ENCODE data around the gene YBX1. TPM values are rescaled to one million over a fixed set of nuclear protein-coding genes. Genes with fewer than 3 reads are reported as not detected.
A peak's percentile ranks its signal among the peaks of the same experiment; 100 is the strongest.
"Not testable (repeated sequence)": the region's sequence is repeated elsewhere in the genome, so short reads cannot be mapped to it uniquely, and the experiment has no call there.

Gene YBX1
- total RNA-seq, 1 donor from 2014 or later: 867 TPM

- intact Hi-C loops (cut with micrococcal nuclease): no loop called here
- H3K27me3 Mint-ChIP-seq: no peaks in the 10 kb centered on the region
- peak overlapping the region; percentile 8 for H3K4me3 Mint-ChIP-seq
- H3K36me3 Mint-ChIP-seq (ENCODE audit: low read depth): peaks cover 47% of the 10 kb centered on the region
- DNase-seq: no peak
- H3K27ac Mint-ChIP-seq: no peak overlapping the region
- H3K4me1 Mint-ChIP-seq: peaks cover 30% of the 10 kb centered on the region
- no peaks in the 10 kb centered on the region for H3K9me3 Mint-ChIP-seq
Observed at GRCh38 chr1:42679364-42679983, 2.7 kb upstream of the YBX1 start.

GRCh38 chr1:42680055-42680454 is 2.2 kb upstream of the YBX1 start:
- intact Hi-C loops (cut with micrococcal nuclease): loop anchor here (5.0 to 10.0 kb wide), 4 partner anchors 165 to 343 kb away; partner anchors contain the start of genes FOXJ3, SLC2A1 and ZNF691
- Mint-ChIP-seq H3K4me1 (peaks cover 35% of the 10 kb centered on the region), H3K9me3 (no peaks in the 10 kb centered on the region), H3K4me3 (peak overlapping the region; percentile 36), H3K27me3 (no peaks in the 10 kb centered on the region), H3K27ac (no peak overlapping the region), H3K36me3 (ENCODE audit: low read depth) (peaks cover 47% of the 10 kb centered on the region)
- DNase-seq: no peak

- peak overlapping the region; percentile 91 for H3K4me3 Mint-ChIP-seq
- no peaks in the 10 kb centered on the region for H3K9me3 Mint-ChIP-seq
- H3K4me1 Mint-ChIP-seq: peaks cover 43% of the 10 kb centered on the region
- intact Hi-C loops (cut with micrococcal nuclease): loop anchor here (1.0 to 10.0 kb wide), 5 partner anchors 20 to 344 kb away; partner anchors contain the start of genes FOXJ3, SLC2A1 and ZNF691
- peak; percentile 73 for DNase-seq
- peak overlapping the region; percentile 98 for H3K27ac Mint-ChIP-seq
- peaks cover 48% of the 10 kb centered on the region for H3K36me3 Mint-ChIP-seq (ENCODE audit: low read depth)
- no peaks in the 10 kb centered on the region for H3K27me3 Mint-ChIP-seq
Observed at GRCh38 chr1:42680921-42681683, 1.1 kb upstream of the YBX1 start.

- H3K4me3 Mint-ChIP-seq: peak overlapping the region; percentile 91
- peaks cover 54% of the 10 kb centered on the region for H3K36me3 Mint-ChIP-seq (ENCODE audit: low read depth)
- intact Hi-C loops (cut with micrococcal nuclease): loop anchor here (1.0 to 10.0 kb wide), 7 partner anchors 24 to 345 kb away; partner anchors contain the start of genes C1orf50, CCDC30, FOXJ3 and P3H1
- H3K27ac Mint-ChIP-seq: peak overlapping the region; percentile 98
- H3K9me3 Mint-ChIP-seq, H3K27me3 Mint-ChIP-seq, DNase-seq: not testable (repeated sequence)
- H3K4me1 Mint-ChIP-seq: peaks cover 53% of the 10 kb centered on the region
Observed at GRCh38 chr1:42682484-42682738, 193 bp downstream of the YBX1 start.

GRCh38 chr1:42682739-42683531 is 717 bp downstream of the YBX1 start:
- Mint-ChIP-seq H3K27ac (peak overlapping the region; percentile 83), H3K4me1 (peaks cover 58% of the 10 kb centered on the region), H3K27me3 (no peaks in the 10 kb centered on the region), H3K4me3 (peak overlapping the region; percentile 94), H3K9me3 (no peaks in the 10 kb centered on the region), H3K36me3 (ENCODE audit: low read depth) (peaks cover 57% of the 10 kb centered on the region)
- intact Hi-C loops (cut with micrococcal nuclease): loop anchor here (1.0 to 10.0 kb wide), 7 partner anchors 25 to 346 kb away; partner anchors contain the start of genes C1orf50, CCDC30, FOXJ3 and P3H1
- DNase-seq: peak; percentile 89

GRCh38 chr1:42684139-42684538 is 1.9 kb downstream of the YBX1 start:
- Mint-ChIP-seq H3K9me3 (no peaks in the 10 kb centered on the region), H3K36me3 (ENCODE audit: low read depth) (peaks cover 56% of the 10 kb centered on the region), H3K27ac (peak overlapping the region; percentile 83), H3K4me1 (peaks cover 69% of the 10 kb centered on the region), H3K4me3 (peak overlapping the region; percentile 94), H3K27me3 (no peaks in the 10 kb centered on the region)
- intact Hi-C loops (cut with micrococcal nuclease): loop anchor here (5.0 to 10.0 kb wide), 4 partner anchors 161 to 347 kb away; partner anchors contain the start of genes FOXJ3, SLC2A1 and ZNF691
- DNase-seq: peak; percentile 66

GRCh38 chr1:42686418-42686817 is 4.2 kb downstream of the YBX1 start:
- Mint-ChIP-seq H3K36me3 (ENCODE audit: low read depth) (peaks cover 62% of the 10 kb centered on the region), H3K4me3 (peak overlapping the region; percentile 54), H3K27me3 (no peaks in the 10 kb centered on the region), H3K27ac (no peak overlapping the region), H3K9me3 (no peaks in the 10 kb centered on the region), H3K4me1 (peaks cover 73% of the 10 kb centered on the region)
- no peak for DNase-seq
- intact Hi-C loops (cut with micrococcal nuclease): loop anchor here (10.0 kb wide), 2 partner anchors 158 to 238 kb away; partner anchors contain the start of gene ZNF691

- no peak overlapping the region for H3K27ac Mint-ChIP-seq
- intact Hi-C loops (cut with micrococcal nuclease): loop anchor here (10.0 kb wide), 2 partner anchors 155 to 235 kb away; partner anchors contain the start of gene ZNF691
- H3K4me3 Mint-ChIP-seq: no peak overlapping the region
- peaks cover 71% of the 10 kb centered on the region for H3K4me1 Mint-ChIP-seq
- DNase-seq: no peak
- no peaks in the 10 kb centered on the region for H3K27me3 Mint-ChIP-seq
- H3K9me3 Mint-ChIP-seq: no peaks in the 10 kb centered on the region
- peaks cover 64% of the 10 kb centered on the region for H3K36me3 Mint-ChIP-seq (ENCODE audit: low read depth)
Observed at GRCh38 chr1:42689912-42690311, 7.7 kb downstream of the YBX1 start.

GRCh38 chr1:42690477-42691156 is 8.4 kb downstream of the YBX1 start:
- Mint-ChIP-seq H3K9me3 (no peaks in the 10 kb centered on the region), H3K27me3 (no peaks in the 10 kb centered on the region), H3K36me3 (ENCODE audit: low read depth) (peaks cover 65% of the 10 kb centered on the region), H3K4me3 (no peak overlapping the region), H3K4me1 (peaks cover 70% of the 10 kb centered on the region), H3K27ac (no peak overlapping the region)
- intact Hi-C loops (cut with micrococcal nuclease): no loop called here
- DNase-seq: no peak

- intact Hi-C loops (cut with micrococcal nuclease): no loop called here
- H3K36me3 Mint-ChIP-seq (ENCODE audit: low read depth): peaks cover 67% of the 10 kb centered on the region
- H3K27ac Mint-ChIP-seq: no peak overlapping the region
- H3K4me3 Mint-ChIP-seq: no peak overlapping the region
- H3K9me3 Mint-ChIP-seq: no peaks in the 10 kb centered on the region
- no peak for DNase-seq
- H3K27me3 Mint-ChIP-seq: no peaks in the 10 kb centered on the region
- peaks cover 70% of the 10 kb centered on the region for H3K4me1 Mint-ChIP-seq
Observed at GRCh38 chr1:42691157-42691498, 8.9 kb downstream of the YBX1 start.

- Mint-ChIP-seq H3K36me3 (ENCODE audit: low read depth) (peaks cover 68% of the 10 kb centered on the region), H3K27ac (no peak overlapping the region), H3K9me3 (no peaks in the 10 kb centered on the region), H3K4me3 (no peak overlapping the region), H3K27me3 (no peaks in the 10 kb centered on the region), H3K4me1 (peaks cover 60% of the 10 kb centered on the region)
- intact Hi-C loops (cut with micrococcal nuclease): no loop called here
- no peak for DNase-seq
Observed at GRCh38 chr1:42692461-42692860, 10.2 kb downstream of the YBX1 start.

- no peak overlapping the region for H3K4me3 Mint-ChIP-seq
- peaks cover 68% of the 10 kb centered on the region for H3K36me3 Mint-ChIP-seq (ENCODE audit: low read depth)
- H3K27ac Mint-ChIP-seq: peak overlapping the region; percentile 16
- intact Hi-C loops (cut with micrococcal nuclease): no loop called here
- H3K4me1 Mint-ChIP-seq: peaks cover 55% of the 10 kb centered on the region
- H3K9me3 Mint-ChIP-seq: no peaks in the 10 kb centered on the region
- DNase-seq: no peak
- no peaks in the 10 kb centered on the region for H3K27me3 Mint-ChIP-seq
Observed at GRCh38 chr1:42692911-42693310, 10.7 kb downstream of the YBX1 start.

- H3K36me3 Mint-ChIP-seq (ENCODE audit: low read depth): peaks cover 93% of the 10 kb centered on the region
- no peak overlapping the region for H3K4me3 Mint-ChIP-seq
- H3K9me3 Mint-ChIP-seq: no peaks in the 10 kb centered on the region
- no peak for DNase-seq
- H3K27ac Mint-ChIP-seq: no peak overlapping the region
- H3K4me1 Mint-ChIP-seq: peaks cover 19% of the 10 kb centered on the region
- intact Hi-C loops (cut with micrococcal nuclease): no loop called here
- no peaks in the 10 kb centered on the region for H3K27me3 Mint-ChIP-seq
Observed at GRCh38 chr1:42698081-42698813, 16.0 kb downstream of the YBX1 start.

Measured in activated CD4-positive, alpha-beta T cell treated with anti-CD3 and anti-CD28 coated beads, Interleukin-2, amount 10 ng/mL, durations not matched to agents 24 days and 14 days (primary cell).